Lower lobe of right lung (tissue), 2 donors: Measurements from ENCODE around the gene FGF14. TPM values are rescaled to one million over a fixed set of nuclear protein-coding genes. Genes with fewer than 3 reads are reported as not detected.
A peak's percentile ranks its signal among the peaks of the same experiment; 100 is the strongest.

Experiments
- ATAC-seq, 2 donors: fragments of 200-7000 bp; cut with Tn5 transposase; one replicate each; pipeline ENCODE4 v1.9.1; 2020 to 2022; ENCODE audit warnings: mild to moderate bottlenecking in 2 of 2, moderate library complexity in 2 of 2
- DNase-seq: peaks from one replicate; pipeline ENCODE4 v3.0.0-alpha.2; 2020
- H3K27ac ChIP-seq: fragments of 200-600 bp; one replicate; pipeline ENCODE4 v1.8.0; 2022
- H3K27me3 ChIP-seq: fragments of 200-600 bp; one replicate; pipeline ENCODE4 v1.8.0; 2022; ENCODE audit warnings: low read depth
- H3K36me3 ChIP-seq: fragments of 200-600 bp; one replicate; pipeline ENCODE4 v1.8.0; 2022; ENCODE audit warnings: mild to moderate bottlenecking
- H3K4me1 ChIP-seq: fragments of 200-600 bp; one replicate; pipeline ENCODE4 v1.8.0; 2022
- H3K4me3 ChIP-seq: fragments of 200-600 bp; one replicate; pipeline ENCODE4 v1.8.0; 2022; ENCODE audit warnings: mild to moderate bottlenecking
- H3K9me3 ChIP-seq: fragments of 200-600 bp; one replicate; pipeline ENCODE4 v1.8.0; 2022
- CTCF ChIP-seq: fragments of 200-600 bp; IDR thresholded peaks from one replicate; pipeline ENCODE4 v1.8.0; 2022; ENCODE audit warnings: antibody characterized with exemption, mild to moderate bottlenecking
- intact Hi-C: fragments of 100-400 bp; cut with DNase I; formaldehyde crosslinking; loops from one replicate; pipeline ENCODE4 v1.11.0; 2022
- total RNA-seq: library from RNA; stranded (reverse); fragmentation: NEBNext Ultra II Directional; extraction: Animal tissue kit (Norgen Biotek cat#: 25700); gene quantifications from one replicate; pipeline ENCODE4 v1.2.1, GENCODE V29; 2021
- donor health status: DM: no; HTN: yes; CAD: no; lungs with severe emphysema.

The FGF14 gene
- total RNA-seq, 1 donor from 2014 or later = 5.0 TPM

DNA sequence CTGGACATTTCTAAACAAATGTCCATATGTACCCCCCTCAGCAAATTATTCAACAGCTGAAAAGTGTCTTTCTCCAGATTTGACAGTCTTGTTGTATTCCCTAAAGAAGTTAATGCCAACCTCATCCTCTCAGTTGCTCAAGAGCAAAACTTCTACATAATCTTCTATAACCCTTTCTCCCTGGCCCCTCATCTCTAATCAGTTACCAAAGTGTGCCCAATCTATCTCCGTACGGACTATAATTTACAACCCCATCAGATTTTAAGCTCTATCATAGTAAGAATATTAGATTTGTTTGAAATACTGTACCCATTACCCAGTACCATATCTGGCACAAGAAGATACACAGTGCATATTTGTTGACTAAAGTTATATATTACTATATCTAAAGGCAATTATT lies 101.5 kb downstream of the FGF14 start:
- Histone ChIP-seq H3K36me3 (no peaks in the 10 kb centered on the region), H3K27me3 (no peaks in the 10 kb centered on the region), H3K9me3 (no peaks in the 10 kb centered on the region), H3K4me3 (no peak overlapping the region), H3K27ac (no peak overlapping the region), H3K4me1 (no peaks in the 10 kb centered on the region)
- no peak for ATAC-seq
- intact Hi-C loops = no loop called here
- no peak for TF ChIP-seq CTCF
- no peak for DNase-seq

DNA sequence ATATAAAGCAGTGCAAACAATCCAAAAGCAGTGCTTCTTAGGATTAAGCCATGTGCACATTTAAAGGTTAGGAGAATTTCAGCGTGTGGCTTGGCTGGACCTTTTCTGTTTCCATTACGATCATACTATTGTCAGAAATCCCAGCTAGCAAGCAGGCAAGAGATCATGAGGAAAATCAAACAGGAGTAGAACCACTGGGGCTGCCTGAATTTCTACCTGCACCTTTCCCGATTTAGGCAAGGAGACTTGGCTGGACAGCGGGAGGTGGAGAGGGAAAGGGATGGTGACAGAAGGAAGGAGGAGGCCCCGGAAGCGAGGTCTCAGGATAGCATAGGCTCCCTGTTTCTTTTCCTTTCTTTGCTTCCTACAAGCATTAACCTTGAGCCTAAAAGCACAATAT lies 102.5 kb downstream of the FGF14 start:
- Histone ChIP-seq H3K27ac (no peak overlapping the region), H3K4me1 (no peaks in the 10 kb centered on the region), H3K27me3 (no peaks in the 10 kb centered on the region), H3K36me3 (no peaks in the 10 kb centered on the region), H3K9me3 (no peaks in the 10 kb centered on the region), H3K4me3 (no peak overlapping the region)
- TF ChIP-seq CTCF = no peak
- ATAC-seq (no peak), DNase-seq (no peak)
- intact Hi-C loops = no loop called here

- DNase-seq (no peak), ATAC-seq (no peak)
- peaks cover 9% of the 10 kb centered on the region for H3K4me1 ChIP-seq
- no peaks in the 10 kb centered on the region for H3K9me3 ChIP-seq
- TF ChIP-seq CTCF = no peak
- no peaks in the 10 kb centered on the region for H3K36me3 ChIP-seq
- no peaks in the 10 kb centered on the region for H3K27me3 ChIP-seq
- intact Hi-C loops = no loop called here
- no peak overlapping the region for H3K4me3 ChIP-seq
- H3K27ac ChIP-seq = no peak overlapping the region
These were observed 103.8 kb downstream of the FGF14 start for GRCh38 chr13:102298051-102298450.

- no peak for TF ChIP-seq CTCF
- no peaks in the 10 kb centered on the region for H3K27me3 ChIP-seq
- peaks cover 9% of the 10 kb centered on the region for H3K4me1 ChIP-seq
- DNase-seq (no peak), ATAC-seq (peak in 1 of 2 donors; percentile 14)
- no peaks in the 10 kb centered on the region for H3K9me3 ChIP-seq
- H3K36me3 ChIP-seq = no peaks in the 10 kb centered on the region
- intact Hi-C loops = no loop called here
- no peak overlapping the region for H3K27ac ChIP-seq
- H3K4me3 ChIP-seq = no peak overlapping the region
These were observed 106.4 kb downstream of the FGF14 start for GRCh38 chr13:102295316-102296048.

DNA sequence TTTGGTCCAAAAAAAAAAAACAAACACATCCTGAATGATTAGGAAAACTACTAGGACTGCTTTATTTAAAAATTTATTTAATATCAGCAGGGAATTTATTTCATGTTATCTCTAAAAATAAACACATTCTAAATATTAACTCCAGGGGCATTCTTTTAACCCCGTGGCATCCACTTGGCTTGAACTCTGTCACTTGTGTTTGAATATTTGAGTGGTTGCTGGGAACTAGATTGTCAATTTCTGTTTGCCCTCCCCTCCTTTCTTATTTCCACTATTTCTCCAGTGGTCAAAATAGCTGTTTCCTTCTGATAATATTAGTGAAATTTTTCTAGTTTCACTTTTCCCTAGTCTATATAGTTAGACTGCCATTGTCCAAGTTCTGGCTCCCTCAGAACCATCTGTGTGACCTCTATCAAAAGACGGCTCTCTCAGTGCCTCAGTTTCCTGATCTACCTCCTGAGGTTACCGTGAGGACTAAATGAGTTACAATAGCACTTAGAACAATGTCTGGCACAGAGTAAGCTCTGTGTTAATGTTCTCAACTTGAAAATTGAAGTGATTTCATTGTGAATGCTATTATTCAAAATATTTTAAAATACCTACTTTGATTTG lies 107.3 kb downstream of the FGF14 start:
- DNase-seq (no peak), ATAC-seq (no peak)
- no peaks in the 10 kb centered on the region for H3K27me3 ChIP-seq
- H3K27ac ChIP-seq = no peak overlapping the region
- intact Hi-C loops = no loop called here
- no peaks in the 10 kb centered on the region for H3K9me3 ChIP-seq
- H3K36me3 ChIP-seq = no peaks in the 10 kb centered on the region
- H3K4me1 ChIP-seq = peaks cover 9% of the 10 kb centered on the region
- no peak overlapping the region for H3K4me3 ChIP-seq
- no peak for TF ChIP-seq CTCF
